Natural killer cell (primary cell): ENCODE data around the gene SYT14. TPM values are rescaled to one million over a fixed set of nuclear protein-coding genes. Genes with fewer than 3 reads are reported as not detected.
"Not testable (repeated sequence)": the region's sequence is repeated elsewhere in the genome, so short reads cannot be mapped to it uniquely, and the experiment has no call there.

Experiments used
- ATAC-seq, 3 donors: fragments of 150-1000 bp in 2 of 3; fragments of 200-7000 bp in 1 of 3; cut with Tn5 transposase; 1 replicate in 1 of 3; 2 replicates in 2 of 3; pipeline ENCODE4 v1.10.0; 2021; ENCODE audit warnings: mild to moderate bottlenecking in 2 of 3, moderate library complexity in 2 of 3
- DNase-seq, 2 donors: peaks; one replicate each; pipeline versions ENCODE4 v3.0.0 to v3.0.0-alpha.2; 2013 to 2021; ENCODE audit warnings: mixed read lengths in 1 of 2
- H3K27ac ChIP-seq: one replicate; pipeline ENCODE4 v1.5.1; 2013; ENCODE audit warnings: mild to moderate bottlenecking, low read length
- H3K27me3 ChIP-seq: one replicate; pipeline ENCODE4 v1.6.1; 2013; ENCODE audit warnings: low read length; ENCODE audit not compliant: control insufficient read depth, insufficient read depth
- H3K36me3 ChIP-seq: one replicate; pipeline ENCODE4 v1.6.1; 2013; ENCODE audit warnings: low read length; ENCODE audit not compliant: control insufficient read depth, insufficient read depth
- H3K4me1 ChIP-seq: one replicate; pipeline ENCODE4 v1.6.1; 2013; ENCODE audit warnings: low read length; ENCODE audit not compliant: control insufficient read depth, insufficient read depth
- H3K4me3 ChIP-seq: one replicate; pipeline ENCODE4 v1.5.1; 2013; ENCODE audit warnings: low read length
- H3K9me3 ChIP-seq: one replicate; pipeline ENCODE4 v1.6.1; 2013; ENCODE audit warnings: low read length; ENCODE audit not compliant: control insufficient read depth, insufficient read depth
- H3K27ac Mint-ChIP-seq, 2 donors: one replicate each; pipeline ENCODE4 v1.8.0; 2022; ENCODE audit warnings: mild to moderate bottlenecking in 2 of 2, mixed read lengths in 2 of 2, moderate library complexity in 1 of 2
- H3K27me3 Mint-ChIP-seq, 2 donors: one replicate each; pipeline ENCODE4 v1.8.0; 2022; ENCODE audit warnings: low read depth in 2 of 2, mixed read lengths in 2 of 2
- H3K36me3 Mint-ChIP-seq: one replicate; pipeline ENCODE4 v1.8.0; 2022; ENCODE audit warnings: mixed read lengths
- H3K4me1 Mint-ChIP-seq, 2 donors: one replicate each; pipeline ENCODE4 v1.8.0; 2022; ENCODE audit warnings: mixed read lengths in 2 of 2
- H3K4me3 Mint-ChIP-seq: one replicate; pipeline ENCODE4 v1.8.0; 2022; ENCODE audit warnings: mild to moderate bottlenecking, moderate library complexity, mixed read lengths
- H3K9me3 Mint-ChIP-seq, 2 donors: one replicate each; pipeline ENCODE4 v1.8.0; 2022; ENCODE audit warnings: mixed read lengths in 2 of 2
- CTCF ChIP-seq: fragments of 200-600 bp; IDR thresholded peaks from one replicate; pipeline ENCODE4 v1.8.0; 2022; ENCODE audit warnings: antibody characterized with exemption
- WGBS: methylation state at CpG from one replicate; pipeline ENCODE4 v1.1.7; 2013; ENCODE audit warnings: missing lambda C conversion rate; ENCODE audit not compliant: insufficient coverage; 5-methylcytosine and 5-hydroxymethylcytosine counted together
- intact Hi-C: fragments of 100-400 bp; cut with micrococcal nuclease; formaldehyde crosslinking; loops from one replicate; pipeline ENCODE4 v1.14.2; 2022
- total RNA-seq, 4 donors: library from RNA; stranded (reverse); fragments of 120-200 nt in 1 of 4; gene quantifications; one replicate each; pipeline versions ENCODE4 v1.2.3 to v1.2.4, GENCODE V29; 2013 to 2022

SYT14 gene
- total RNA-seq: not detected
- total RNA-seq (2013): not detected

- Mint-ChIP-seq H3K4me3 (peak within 1 kb of the TSS; percentile 81), H3K4me1 (peaks cover 10% of the 10 kb centered on the region in 2 donors), H3K9me3 (peaks cover 0 to 2% of the 10 kb centered on the region in 2 donors), H3K27ac (no peak within 1 kb of the TSS), H3K27me3 (peaks cover 38 to 76% of the 10 kb centered on the region in 2 donors), H3K36me3 (peaks cover 13% of the 10 kb centered on the region)
- ATAC-seq (no peak), DNase-seq (no peak)
- intact Hi-C loops: no loop called here
- Histone ChIP-seq H3K27ac (no peak within 1 kb of the TSS), H3K4me1 (peaks cover 3% of the 10 kb centered on the region), H3K4me3 (no peak within 1 kb of the TSS), H3K27me3 (peaks cover 22% of the 10 kb centered on the region), H3K9me3 (no peaks in the 10 kb centered on the region), H3K36me3 (no peaks in the 10 kb centered on the region)
- 5% methylated on average over 93 of the region's 98 CpGs for WGBS
- TF ChIP-seq CTCF: no peak
Measured at GRCh38 chr1:209937996-209938959, at the start of gene SYT14. TSS of gene SYT14 (plus strand) at chr1:209938217. CDS start at chr1:209938265, 48 bp downstream.

DNA sequence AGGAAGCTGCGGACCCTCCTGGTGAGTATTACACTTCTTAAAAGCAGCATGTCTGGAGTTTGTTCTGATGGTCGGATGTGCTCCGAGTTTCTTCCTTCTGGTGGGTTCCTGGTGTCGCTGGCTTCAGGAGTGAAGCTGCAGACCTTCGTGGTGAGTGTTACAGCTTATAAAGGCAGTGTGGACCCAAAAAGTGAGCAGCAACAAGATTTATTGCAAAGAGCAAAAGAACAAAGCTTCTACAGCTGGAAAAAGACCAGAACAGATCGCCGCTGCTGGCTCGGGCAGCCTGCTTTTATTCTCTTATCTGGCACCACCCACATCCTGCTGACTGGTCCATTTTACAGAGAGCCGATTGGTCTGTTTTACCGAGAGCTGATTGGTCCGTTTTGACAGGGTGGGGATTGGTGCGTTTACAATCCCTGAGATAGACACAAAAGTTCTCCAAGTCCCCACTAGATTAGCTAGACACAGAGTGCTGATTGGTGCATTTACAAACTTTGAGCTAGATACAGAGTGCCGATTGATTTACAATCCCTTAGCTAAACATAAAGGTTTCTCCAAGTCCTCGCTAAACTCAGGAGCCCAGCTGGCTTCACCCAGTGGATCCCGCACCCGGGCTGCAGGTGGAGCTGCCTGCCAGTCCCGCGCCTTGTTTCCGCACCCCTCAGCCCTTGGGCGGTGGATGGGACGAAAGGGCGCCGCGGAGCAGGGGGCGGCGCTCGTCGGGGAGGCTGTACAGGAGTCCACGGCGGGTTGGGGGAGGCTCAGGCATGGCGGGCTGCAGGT lies 49.5 kb upstream of the SYT14 start:
- H3K27me3 ChIP-seq, H3K36me3 Mint-ChIP-seq, ATAC-seq, H3K36me3 ChIP-seq, H3K4me1 Mint-ChIP-seq, H3K4me3 Mint-ChIP-seq, DNase-seq, H3K4me1 ChIP-seq, H3K27ac ChIP-seq, H3K9me3 Mint-ChIP-seq, H3K27ac Mint-ChIP-seq, H3K9me3 ChIP-seq, intact Hi-C loops, H3K4me3 ChIP-seq: not testable (repeated sequence)
- peaks cover 10 to 36% of the 10 kb centered on the region in 2 donors for H3K27me3 Mint-ChIP-seq
- WGBS: 90% methylated on average over 31 of the region's 31 CpGs

GRCh38 chr1:209889077-209889418 lies 49.0 kb upstream of the SYT14 start:
- no peaks in the 10 kb centered on the region for H3K27me3 ChIP-seq
- H3K36me3 ChIP-seq: no peaks in the 10 kb centered on the region
- ATAC-seq (no peak), DNase-seq (no peak)
- Mint-ChIP-seq H3K27me3 (peaks cover 13 to 30% of the 10 kb centered on the region in 2 donors), H3K27ac (no peak overlapping the region), H3K9me3 (no peaks in the 10 kb centered on the region), H3K4me1 (no peaks in the 10 kb centered on the region), H3K4me3 (no peak overlapping the region), H3K36me3 (no peaks in the 10 kb centered on the region)
- H3K27ac ChIP-seq: no peak overlapping the region
- no peak overlapping the region for H3K4me3 ChIP-seq
- 91% methylated on average over 35 of the region's 35 CpGs for WGBS
- intact Hi-C loops: no loop called here
- TF ChIP-seq CTCF: no peak
- H3K4me1 ChIP-seq: no peaks in the 10 kb centered on the region
- no peaks in the 10 kb centered on the region for H3K9me3 ChIP-seq
